ENCODE measurements around the gene MRTFA.
"Not testable (repeated sequence)": the region's sequence is repeated elsewhere in the genome, so short reads cannot be mapped to it uniquely, and the experiment has no call there.

The MRTFA gene

DNA sequence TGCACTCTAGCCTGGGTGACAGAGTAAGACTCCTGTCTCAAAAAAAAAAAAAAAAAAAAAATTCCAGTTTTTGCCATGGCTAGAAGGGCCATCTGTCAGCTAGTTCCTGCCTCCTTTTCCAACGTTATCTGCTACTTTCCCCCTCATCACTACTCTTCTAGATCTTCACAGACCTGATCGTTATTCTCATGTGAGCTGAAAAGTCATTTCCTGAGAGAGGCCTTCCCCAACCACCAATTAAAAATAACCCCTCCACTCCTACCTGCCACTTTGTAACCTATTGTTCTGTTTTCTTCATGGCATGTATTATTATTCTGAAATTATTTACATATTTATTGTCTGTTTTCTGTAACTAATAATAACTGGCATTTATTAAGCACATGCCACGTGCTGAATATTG, 241.9 kb downstream of the MRTFA start:
- DNase-seq (ENCODE audit: low read depth): no peak

DNA sequence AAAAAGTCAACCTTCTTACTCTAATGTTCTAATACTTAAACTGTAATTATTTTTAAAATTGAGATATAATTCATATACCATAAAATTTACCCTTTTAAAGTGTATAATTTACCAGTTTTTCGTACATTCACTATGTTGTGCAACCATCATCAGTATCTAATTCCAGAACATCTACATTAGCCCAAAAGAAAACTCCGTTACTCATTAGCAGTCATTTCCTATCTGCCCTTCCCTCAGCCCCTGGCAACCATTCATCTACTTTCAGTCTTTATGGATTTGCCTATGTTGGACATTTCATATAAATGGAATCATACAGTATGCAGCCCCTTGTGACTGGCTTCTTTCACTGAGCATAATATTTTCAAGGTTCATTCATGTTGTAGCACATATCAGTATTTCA, 243.9 kb downstream of the MRTFA start:
- no peak for DNase-seq (ENCODE audit: low read depth)

DNA sequence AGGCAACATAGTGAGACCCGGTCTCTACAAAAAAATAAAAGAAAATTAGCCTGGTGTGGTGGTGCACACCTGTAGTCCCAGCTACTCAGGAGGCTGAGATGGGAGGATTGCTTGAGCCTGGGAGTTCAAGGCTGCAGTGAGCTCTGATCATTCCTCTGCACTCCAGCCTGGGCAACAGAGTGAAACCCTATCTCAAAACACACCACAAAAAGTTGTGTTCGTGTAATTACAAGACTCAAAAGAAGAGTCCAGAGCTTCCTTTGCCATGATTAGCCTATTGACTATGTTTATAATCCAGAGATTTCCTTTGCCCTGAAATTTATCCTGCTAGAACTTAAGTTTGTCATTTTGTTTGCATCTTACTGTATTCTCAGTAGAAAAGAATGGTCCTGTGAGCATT, 245.1 kb downstream of the MRTFA start:
- no peak for DNase-seq (ENCODE audit: low read depth)

DNA sequence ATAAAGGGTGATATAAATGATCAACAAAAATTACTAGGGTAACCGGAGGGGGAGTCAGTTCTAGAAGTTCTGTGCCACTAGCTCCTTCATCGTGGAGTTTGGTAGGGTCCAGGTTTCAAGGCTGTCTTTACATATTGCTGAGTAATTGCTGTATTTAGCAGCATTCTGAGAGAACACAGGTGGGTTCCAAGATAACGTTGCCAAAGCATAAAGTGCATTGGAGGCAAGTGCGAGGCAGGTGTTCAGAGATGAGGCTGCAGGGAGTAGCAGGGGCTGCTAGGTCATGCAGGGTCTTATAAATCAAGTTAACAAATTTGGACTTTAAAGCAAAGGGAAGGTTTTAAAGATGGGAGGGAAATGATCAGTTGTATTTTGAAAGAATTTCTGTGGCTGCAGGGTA, 248.3 kb downstream of the MRTFA start:
- no peak for DNase-seq (ENCODE audit: low read depth)

DNA sequence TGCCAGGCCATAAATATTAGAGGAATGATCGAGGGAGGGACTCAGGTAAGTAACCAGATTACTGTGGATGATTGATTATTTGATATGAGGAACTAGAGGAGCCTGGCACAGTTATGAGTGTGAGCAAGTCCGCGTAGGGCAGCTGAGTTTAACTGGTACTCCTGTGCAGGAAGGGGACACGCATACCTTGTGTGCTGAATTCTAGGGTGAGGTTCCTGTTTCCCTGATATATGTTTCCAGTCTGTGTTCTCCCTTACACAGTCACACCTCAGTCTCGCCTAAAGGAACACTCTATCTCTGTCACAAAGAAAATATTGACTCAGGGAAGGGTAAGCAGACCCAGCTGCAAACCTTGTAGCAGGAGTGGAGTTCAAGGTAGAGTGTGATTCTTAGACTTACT, 248.8 kb downstream of the MRTFA start:
- no peak for DNase-seq (ENCODE audit: low read depth)

DNA sequence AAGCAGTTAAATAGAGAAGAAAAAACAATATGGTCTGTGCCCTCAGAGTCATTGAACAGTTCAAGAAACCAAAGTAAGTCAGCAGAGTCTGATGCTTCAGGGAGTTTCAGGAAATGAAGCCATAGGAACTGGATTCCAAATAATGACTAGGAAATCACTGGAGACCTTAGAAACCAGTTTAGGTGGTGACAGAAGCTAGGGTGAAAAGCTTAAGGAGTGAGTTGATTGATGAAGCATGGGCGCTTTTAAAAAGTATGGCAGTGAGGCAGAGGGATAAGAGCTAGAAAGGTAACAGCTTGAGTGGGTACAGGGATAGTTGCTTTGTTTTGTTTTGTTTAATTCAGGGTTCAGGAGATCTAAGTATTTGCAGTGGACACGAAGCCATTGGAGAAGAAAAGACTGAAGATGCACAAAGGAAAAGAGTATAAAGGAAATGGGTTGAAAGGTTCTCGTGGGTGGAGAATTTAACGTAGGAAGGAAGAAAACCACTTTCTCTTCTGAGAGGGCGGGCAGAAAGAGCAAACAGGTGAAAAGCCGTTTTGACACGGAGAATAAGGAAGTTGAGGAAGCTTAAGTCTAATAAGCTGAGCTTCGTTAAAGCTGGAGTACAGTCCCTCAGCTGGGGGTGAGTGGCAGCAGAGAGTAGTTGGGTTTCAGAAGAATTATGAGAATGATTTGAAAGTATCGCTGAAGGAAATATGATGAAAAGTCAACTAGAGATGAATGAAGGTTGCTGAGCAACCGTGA, 251.3 kb downstream of the MRTFA start:
- no peak for DNase-seq (ENCODE audit: low read depth)

DNA sequence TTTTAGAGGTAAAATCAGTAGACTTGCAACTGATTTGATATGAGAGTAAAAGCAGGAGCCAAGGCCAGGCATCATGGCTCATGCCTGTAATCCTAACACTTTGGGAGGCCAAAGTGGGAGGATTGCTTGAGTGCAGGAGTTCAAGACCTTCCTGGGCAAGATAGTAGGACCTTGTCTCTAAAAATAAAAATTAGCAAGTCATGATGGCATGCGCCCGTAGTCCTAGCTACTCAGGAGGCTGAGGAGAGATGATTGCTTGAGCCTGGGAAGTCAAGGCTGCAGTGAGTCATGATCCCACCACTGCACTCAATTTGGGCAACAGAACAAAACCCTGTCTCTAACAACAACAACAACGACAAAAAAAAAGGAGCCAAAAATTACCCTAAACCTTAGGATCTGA, 252.6 kb downstream of the MRTFA start:
- DNase-seq (ENCODE audit: low read depth): no peak

DNA sequence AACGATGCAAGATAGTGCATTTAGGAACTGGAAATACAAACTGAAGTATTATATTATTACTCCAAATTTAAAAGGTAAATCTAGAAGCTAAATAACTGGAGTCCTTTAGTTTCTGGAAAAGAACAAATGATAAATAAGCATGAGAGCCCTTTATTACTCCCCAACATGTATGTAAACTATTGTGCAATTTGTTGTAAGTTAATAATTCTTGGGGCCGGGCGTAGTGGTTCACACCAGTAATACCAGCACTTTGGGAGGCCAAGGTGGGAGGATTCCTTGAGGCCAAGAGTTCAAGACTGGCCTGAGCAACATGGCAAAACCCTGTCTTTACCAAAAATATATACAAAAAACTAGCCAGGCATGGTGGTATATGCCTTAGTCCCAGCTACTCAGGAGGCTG, 255.1 kb downstream of the MRTFA start:
- no peak for DNase-seq (ENCODE audit: low read depth)

DNA sequence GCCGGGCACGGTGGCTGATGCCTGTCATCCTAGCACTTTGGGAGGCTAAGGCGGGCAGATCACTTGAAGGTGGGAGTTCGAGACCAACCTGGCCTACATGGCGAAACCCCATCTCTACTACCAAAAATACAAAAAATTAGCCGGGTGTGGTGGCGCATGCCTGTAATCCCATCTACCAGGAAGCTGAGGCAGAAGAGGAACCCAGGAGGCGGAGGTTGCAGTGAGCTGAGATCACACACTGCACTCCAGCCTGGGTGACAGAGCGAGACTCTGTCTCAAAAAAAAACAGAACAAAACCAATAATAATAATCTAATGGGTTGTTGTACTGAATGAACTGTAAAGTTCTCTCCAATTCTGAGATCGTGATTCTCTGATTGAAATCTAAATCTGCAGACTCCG, 258.1 kb downstream of the MRTFA start:
- not testable (repeated sequence) for DNase-seq (ENCODE audit: low read depth)

DNA sequence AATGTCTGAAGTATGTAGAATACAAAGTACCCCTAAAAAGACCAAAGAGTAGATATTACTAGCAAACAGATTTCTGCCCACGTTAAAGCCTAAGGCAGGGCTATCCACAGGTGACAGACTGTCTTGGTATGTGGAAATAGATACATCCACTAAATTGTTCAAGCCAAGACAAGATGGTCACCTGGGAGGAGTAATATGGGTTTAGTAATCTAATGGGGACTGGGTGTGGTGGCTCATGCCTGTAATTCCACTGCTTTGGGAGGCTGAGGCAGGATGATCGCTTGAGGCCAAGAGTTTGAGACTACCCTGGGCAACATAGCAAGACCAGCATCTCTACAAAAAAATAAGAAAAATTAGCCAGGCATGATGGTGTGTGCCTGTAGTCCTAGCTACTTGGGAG, 258.6 kb downstream of the MRTFA start:
- DNase-seq (ENCODE audit: low read depth): no peak

DNA sequence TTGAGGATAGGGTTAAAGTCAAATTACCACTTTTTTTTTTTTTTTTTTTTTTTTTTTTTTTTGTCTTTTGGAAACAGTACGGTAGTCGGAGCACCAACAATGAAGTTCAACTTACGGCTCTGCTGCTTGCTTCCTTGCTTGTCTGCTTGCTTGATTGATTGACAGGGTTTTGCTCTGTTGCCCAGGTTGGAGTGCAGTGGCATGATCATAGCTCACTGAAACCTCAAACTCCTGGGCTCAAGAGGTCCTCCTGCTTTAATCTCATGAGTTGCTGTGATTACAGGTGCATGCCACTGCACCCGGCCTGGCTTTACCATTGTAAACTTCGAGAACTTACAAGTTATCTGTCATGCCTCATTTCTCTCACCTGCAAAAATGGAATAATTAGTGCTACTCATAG, 260.4 kb downstream of the MRTFA start:
- no peak for DNase-seq (ENCODE audit: low read depth)

DNA sequence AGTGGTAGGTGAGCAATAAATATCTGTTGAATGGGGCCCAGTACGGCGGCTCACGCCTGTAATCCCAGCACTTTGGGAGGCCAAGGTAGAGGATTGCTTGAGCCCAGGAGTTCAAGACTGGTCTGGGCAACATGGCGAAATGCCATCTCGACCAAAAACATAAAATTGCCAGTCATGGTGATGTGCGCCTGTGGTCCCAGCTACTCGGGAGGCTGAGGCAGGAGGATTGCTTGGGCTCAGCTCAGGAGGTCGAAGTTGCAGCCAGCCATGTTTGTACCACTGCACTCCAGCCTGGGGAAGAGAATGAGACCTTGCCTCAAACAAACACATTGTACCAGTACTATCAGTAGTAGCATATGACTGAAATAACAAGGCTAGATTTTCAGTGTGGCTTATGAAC, 262.0 kb downstream of the MRTFA start:
- DNase-seq (ENCODE audit: low read depth): no peak

DNA sequence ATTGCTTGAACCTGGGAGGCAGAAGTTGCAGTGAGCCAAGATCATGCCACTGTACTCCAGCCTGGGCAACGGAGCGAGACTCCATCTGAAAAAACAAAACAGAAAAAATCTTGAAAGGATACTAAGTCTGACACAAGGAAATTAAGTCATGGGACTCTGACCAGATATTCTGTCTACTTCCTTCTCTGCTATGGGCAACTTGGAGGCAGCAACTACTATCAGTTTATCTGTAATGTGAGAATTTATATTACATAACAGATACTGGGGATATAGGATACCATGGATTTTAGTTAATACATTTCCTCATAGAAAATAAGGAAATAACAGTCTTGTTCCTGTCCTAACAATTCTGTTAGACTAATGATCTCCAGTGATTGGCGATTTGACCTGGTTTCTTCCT, 267.7 kb downstream of the MRTFA start:
- DNase-seq (ENCODE audit: low read depth): no peak

- no peak for DNase-seq (ENCODE audit: low read depth)
These were observed 268.5 kb downstream of the MRTFA start for GRCh38 chr22:40368016-40368415.

GRCh38 chr22:40367342-40367741, 269.2 kb downstream of the MRTFA start:
- no peak for DNase-seq (ENCODE audit: low read depth)

- no peak for DNase-seq (ENCODE audit: low read depth)
These were observed 270.5 kb downstream of the MRTFA start for GRCh38 chr22:40366068-40366467.

- DNase-seq (ENCODE audit: low read depth): no peak
These were observed 272.1 kb downstream of the MRTFA start for GRCh38 chr22:40364431-40364830.

DNA sequence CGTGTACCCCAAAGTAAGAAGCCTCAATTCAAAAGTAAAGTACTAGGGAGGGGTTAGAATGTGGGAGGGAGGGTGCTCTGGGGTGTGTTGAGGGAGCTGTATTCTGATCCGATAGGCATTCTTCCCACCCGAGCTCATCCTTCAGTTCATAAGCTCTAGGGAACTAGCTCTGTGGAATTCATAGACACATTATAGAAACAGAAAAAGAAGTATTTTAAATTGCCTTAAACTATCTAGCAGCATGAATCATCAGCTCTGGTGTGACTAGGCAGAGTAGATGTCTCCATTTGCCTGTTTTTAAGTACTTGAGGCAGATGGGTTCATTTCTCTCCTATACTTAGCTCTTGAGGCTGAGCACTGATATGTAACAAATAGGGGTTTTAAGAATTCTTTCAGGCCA, 273.5 kb downstream of the MRTFA start:
- no peak for DNase-seq (ENCODE audit: low read depth)

DNA sequence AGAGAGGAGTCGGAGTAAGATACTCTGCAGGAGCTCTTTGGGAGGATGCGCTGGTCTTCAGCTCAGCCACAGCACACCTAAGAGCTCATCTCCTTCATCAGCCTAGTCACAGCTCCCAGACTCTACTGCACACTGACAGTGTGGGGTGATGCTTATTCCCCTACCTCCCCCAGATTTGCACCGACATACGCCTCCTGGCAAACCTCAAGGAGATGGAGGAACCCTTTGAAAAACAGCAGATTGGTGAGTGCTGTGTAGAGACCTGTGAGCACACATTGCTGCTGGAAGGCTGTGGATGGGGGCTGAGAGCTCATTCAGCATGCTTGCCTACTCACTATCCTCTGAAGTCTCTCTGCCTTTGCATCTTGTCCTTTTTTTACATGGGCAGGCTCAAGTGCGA, 275.4 kb downstream of the MRTFA start:
- no peak for DNase-seq (ENCODE audit: low read depth)

Data from stimulated activated CD8-positive, alpha-beta memory T cell treated with anti-CD3 and anti-CD28 coated beads, Interleukin-15, amount 100 ng/mL, for 24 hours (primary cell).